K562 (cell line): ENCODE data around the gene CD46.

Source experiments
- FOXO4 ChIP-seq: fragments of 450-650 bp; formaldehyde crosslinking; IDR thresholded peaks from 2 replicates; pipeline ENCODE4 v1.4.0; 2020; ENCODE audit warnings: mild to moderate bottlenecking, moderate library complexity
- PTBP1 ChIP-seq: fragments of 200-400 bp; formaldehyde crosslinking; IDR thresholded peaks from 2 replicates; pipeline ENCODE4 v1.6.1; 2017; ENCODE audit warnings: low read depth, low read length
- SREBF2 ChIP-seq: sonication (generic); formaldehyde crosslinking; IDR thresholded peaks from 2 replicates; pipeline ENCODE4 v1.4.0; 2020; ENCODE audit warnings: mild to moderate bottlenecking, missing genetic modification reagents
- YY1 ChIP-seq, 3 experiments: IDR thresholded peaks; 2 replicates each; pipeline ENCODE4 v1.6.1; 2011; ENCODE audit warnings: low read length in 2 of 3, mild to moderate bottlenecking in 2 of 3, moderate library complexity in 2 of 3, borderline replicate concordance in 1 of 3, control low read depth in 1 of 3, low read depth in 1 of 3; ENCODE audit not compliant: insufficient read depth in 3 of 3, insufficient replicate concordance in 2 of 3, control insufficient read depth in 1 of 3, insufficient read length in 1 of 3; ENCODE audit errors: extremely low read depth in 1 of 3
- ZNF23 ChIP-seq: fragments of 250-450 bp; sonication (Bioruptor Pico); IDR thresholded peaks from 2 replicates; pipeline ENCODE4 v1.4.0; 2020; ENCODE audit warnings: mild to moderate bottlenecking
- TF ChIP-seq, protein P1 (sequence below), 2 experiments: fragments of 450-650 bp; formaldehyde crosslinking in 1 of 2; IDR thresholded peaks; 2 replicates each; pipeline versions ENCODE4 v1.4.0 to v1.6.1; 2014 to 2020; ENCODE audit warnings: mild to moderate bottlenecking in 2 of 2, borderline replicate concordance in 1 of 2, low read depth in 1 of 2
- TF ChIP-seq, protein P2 (sequence below), 3 experiments: IDR thresholded peaks in 2 of 3; conservative IDR thresholded peaks in 1 of 3; 2 replicates each; pipeline ENCODE4 v1.5.1; 2011 to 2012; ENCODE audit warnings: low read length in 3 of 3, mild to moderate bottlenecking in 3 of 3, control low read depth in 2 of 3, improper control_type of control experiment in 1 of 3, inconsistent platforms in 1 of 3, low read depth in 1 of 3, mixed read lengths in 1 of 3, moderate library complexity in 1 of 3; ENCODE audit not compliant: insufficient read depth in 2 of 3

DNA sequence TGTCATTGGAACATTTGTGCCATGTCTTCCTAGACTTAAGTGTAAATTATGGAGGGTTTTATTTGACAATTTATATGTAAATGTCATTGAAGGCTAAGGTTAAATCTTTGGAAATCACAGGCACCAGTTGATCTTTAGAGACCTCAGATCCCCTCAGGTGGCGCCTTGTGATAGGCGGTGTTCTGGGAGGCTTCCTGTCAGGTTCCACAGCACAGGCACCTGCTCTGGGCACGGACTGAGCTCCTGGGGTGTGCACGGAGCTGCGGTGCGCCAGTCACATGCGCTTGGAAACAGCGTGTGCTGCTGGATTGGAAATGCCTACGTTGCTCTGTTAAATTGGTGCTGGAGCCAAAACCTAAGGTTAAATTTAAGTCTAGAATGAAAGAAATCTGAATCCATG, 12.1 kb downstream of the CD46 start:
- TF ChIP-seq PTBP1 (no peak), SREBF2 (CRISPR knock-in tag) (no peak), ZNF23 (CRISPR knock-in tag) (no peak), FOXO4 (no peak), YY1 (IDR thresholded peaks at IDR 0.05; ENCODE audit: borderline replicate concordance in 1 of 3, control insufficient read depth in 1 of 3, extremely low read depth in 1 of 3, insufficient read depth in 3 of 3, insufficient read length in 1 of 3, insufficient replicate concordance in 2 of 3, low read depth in 1 of 3, low read length in 2 of 3) (no peak)
- TF ChIP-seq, protein P1, sequence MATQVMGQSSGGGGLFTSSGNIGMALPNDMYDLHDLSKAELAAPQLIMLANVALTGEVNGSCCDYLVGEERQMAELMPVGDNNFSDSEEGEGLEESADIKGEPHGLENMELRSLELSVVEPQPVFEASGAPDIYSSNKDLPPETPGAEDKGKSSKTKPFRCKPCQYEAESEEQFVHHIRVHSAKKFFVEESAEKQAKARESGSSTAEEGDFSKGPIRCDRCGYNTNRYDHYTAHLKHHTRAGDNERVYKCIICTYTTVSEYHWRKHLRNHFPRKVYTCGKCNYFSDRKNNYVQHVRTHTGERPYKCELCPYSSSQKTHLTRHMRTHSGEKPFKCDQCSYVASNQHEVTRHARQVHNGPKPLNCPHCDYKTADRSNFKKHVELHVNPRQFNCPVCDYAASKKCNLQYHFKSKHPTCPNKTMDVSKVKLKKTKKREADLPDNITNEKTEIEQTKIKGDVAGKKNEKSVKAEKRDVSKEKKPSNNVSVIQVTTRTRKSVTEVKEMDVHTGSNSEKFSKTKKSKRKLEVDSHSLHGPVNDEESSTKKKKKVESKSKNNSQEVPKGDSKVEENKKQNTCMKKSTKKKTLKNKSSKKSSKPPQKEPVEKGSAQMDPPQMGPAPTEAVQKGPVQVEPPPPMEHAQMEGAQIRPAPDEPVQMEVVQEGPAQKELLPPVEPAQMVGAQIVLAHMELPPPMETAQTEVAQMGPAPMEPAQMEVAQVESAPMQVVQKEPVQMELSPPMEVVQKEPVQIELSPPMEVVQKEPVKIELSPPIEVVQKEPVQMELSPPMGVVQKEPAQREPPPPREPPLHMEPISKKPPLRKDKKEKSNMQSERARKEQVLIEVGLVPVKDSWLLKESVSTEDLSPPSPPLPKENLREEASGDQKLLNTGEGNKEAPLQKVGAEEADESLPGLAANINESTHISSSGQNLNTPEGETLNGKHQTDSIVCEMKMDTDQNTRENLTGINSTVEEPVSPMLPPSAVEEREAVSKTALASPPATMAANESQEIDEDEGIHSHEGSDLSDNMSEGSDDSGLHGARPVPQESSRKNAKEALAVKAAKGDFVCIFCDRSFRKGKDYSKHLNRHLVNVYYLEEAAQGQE (IDR thresholded peaks at IDR 0.05; ENCODE audit: borderline replicate concordance): no peak
- TF ChIP-seq, protein P1 (CRISPR knock-in tag; IDR thresholded peaks at IDR 0.05; ENCODE audit: low read depth): no peak
- TF ChIP-seq, protein P2, sequence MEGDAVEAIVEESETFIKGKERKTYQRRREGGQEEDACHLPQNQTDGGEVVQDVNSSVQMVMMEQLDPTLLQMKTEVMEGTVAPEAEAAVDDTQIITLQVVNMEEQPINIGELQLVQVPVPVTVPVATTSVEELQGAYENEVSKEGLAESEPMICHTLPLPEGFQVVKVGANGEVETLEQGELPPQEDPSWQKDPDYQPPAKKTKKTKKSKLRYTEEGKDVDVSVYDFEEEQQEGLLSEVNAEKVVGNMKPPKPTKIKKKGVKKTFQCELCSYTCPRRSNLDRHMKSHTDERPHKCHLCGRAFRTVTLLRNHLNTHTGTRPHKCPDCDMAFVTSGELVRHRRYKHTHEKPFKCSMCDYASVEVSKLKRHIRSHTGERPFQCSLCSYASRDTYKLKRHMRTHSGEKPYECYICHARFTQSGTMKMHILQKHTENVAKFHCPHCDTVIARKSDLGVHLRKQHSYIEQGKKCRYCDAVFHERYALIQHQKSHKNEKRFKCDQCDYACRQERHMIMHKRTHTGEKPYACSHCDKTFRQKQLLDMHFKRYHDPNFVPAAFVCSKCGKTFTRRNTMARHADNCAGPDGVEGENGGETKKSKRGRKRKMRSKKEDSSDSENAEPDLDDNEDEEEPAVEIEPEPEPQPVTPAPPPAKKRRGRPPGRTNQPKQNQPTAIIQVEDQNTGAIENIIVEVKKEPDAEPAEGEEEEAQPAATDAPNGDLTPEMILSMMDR (IDR thresholded peaks at IDR 0.05 in 2 of 3, conservative IDR thresholded peaks at IDR 0.05 in 1 of 3; ENCODE audit: insufficient read depth in 2 of 3, low read depth in 1 of 3, low read length in 3 of 3): no peak
